HG03159 (cell line): ENCODE measurements around the gene CASP4.
"Not testable (repeated sequence)": the region's sequence is repeated elsewhere in the genome, so short reads cannot be mapped to it uniquely, and the experiment has no call there.

Experiments
- ATAC-seq: cut with Tn5 transposase; IDR thresholded peaks from one replicate; pipeline ENCODE4 v1.9.1; 2021; ENCODE audit warnings: mild to moderate bottlenecking, moderate library complexity; ENCODE audit not compliant: unreplicated experiment

Gene CASP4

GRCh38 chr11:104962852-104963251 lies 5.5 kb downstream of the CASP4 start:
- ATAC-seq = no peak

GRCh38 chr11:104957280-104957679 lies 11.1 kb downstream of the CASP4 start:
- ATAC-seq = no peak

- no peak for ATAC-seq
Observed at GRCh38 chr11:104956528-104956927, 11.8 kb downstream of the CASP4 start.

GRCh38 chr11:104946907-104947306 lies 21.5 kb downstream of the CASP4 start:
- ATAC-seq = peak; percentile 98

GRCh38 chr11:104944076-104944475 lies 24.3 kb downstream of the CASP4 start:
- no peak for ATAC-seq

- no peak for ATAC-seq
Observed at GRCh38 chr11:104943561-104943960, 24.8 kb downstream of the CASP4 start.

GRCh38 chr11:104934594-104934993 lies 33.8 kb downstream of the CASP4 start:
- ATAC-seq = no peak

GRCh38 chr11:104934073-104934472 lies 34.3 kb downstream of the CASP4 start:
- not testable (repeated sequence) for ATAC-seq

- no peak for ATAC-seq
Observed at GRCh38 chr11:104928811-104929210, 39.6 kb downstream of the CASP4 start.

- no peak for ATAC-seq
Observed at GRCh38 chr11:104926771-104927611, 41.4 kb downstream of the CASP4 start.

- no peak for ATAC-seq
Observed at GRCh38 chr11:104925850-104926249, 42.5 kb downstream of the CASP4 start.

GRCh38 chr11:104918113-104918824 lies 50.1 kb downstream of the CASP4 start:
- ATAC-seq = peak; percentile 84

- peak; percentile 32 for ATAC-seq
Observed at GRCh38 chr11:104917271-104918112, 50.9 kb downstream of the CASP4 start.

GRCh38 chr11:104916442-104916841 lies 51.9 kb downstream of the CASP4 start:
- ATAC-seq = no peak

GRCh38 chr11:104912102-104912501 lies 56.3 kb downstream of the CASP4 start:
- no peak for ATAC-seq

- peak; percentile 9 for ATAC-seq
Observed at GRCh38 chr11:104908186-104908531, 60.2 kb downstream of the CASP4 start.

- ATAC-seq = peak; percentile 93
Observed at GRCh38 chr11:104907521-104908185, 60.7 kb downstream of the CASP4 start.

- ATAC-seq = no peak
Observed at GRCh38 chr11:104905271-104905670, 63.1 kb downstream of the CASP4 start.

GRCh38 chr11:104899226-104899625 lies 69.1 kb downstream of the CASP4 start:
- no peak for ATAC-seq

GRCh38 chr11:104898685-104899013 lies 69.7 kb downstream of the CASP4 start:
- ATAC-seq = peak; percentile 1
